ENCODE results near the gene KCNQ4.

KCNQ4 gene

GRCh38 chr1:40783001-40783905 is at the start of gene KCNQ4:
Gene KCNQ4, plus strand, starts transcription at chr1:40783787. Its CDS starts 307 bp downstream, at chr1:40784094.
- peak; percentile 38 for ATAC-seq

GRCh38 chr1:40734882-40735628 is 48.5 kb upstream of the KCNQ4 start:
- no peak for ATAC-seq
- H3K4me3 Mint-ChIP-seq: no peak overlapping the region
- peaks cover 22% of the 10 kb centered on the region for H3K36me3 Mint-ChIP-seq
- no peak overlapping the region for H3K27ac Mint-ChIP-seq
- H3K4me1 Mint-ChIP-seq: peaks cover 33% of the 10 kb centered on the region
- H3K9me3 Mint-ChIP-seq: no peaks in the 10 kb centered on the region
- no peak for DNase-seq (ENCODE audit: low spot score in 2 of 2)

More at GRCh38 chr1:40783001-40783905, at the start of gene KCNQ4:
- Mint-ChIP-seq H3K4me3 (peak within 1 kb of the TSS; percentile 63), H3K36me3 (no peaks in the 10 kb centered on the region), H3K4me1 (peaks cover 15% of the 10 kb centered on the region), H3K27ac (no peak within 1 kb of the TSS), H3K9me3 (no peaks in the 10 kb centered on the region)
- DNase-seq (ENCODE audit: low spot score in 2 of 2): no peak

- Mint-ChIP-seq H3K4me3 (no peak overlapping the region), H3K9me3 (no peaks in the 10 kb centered on the region), H3K27ac (no peak overlapping the region), H3K4me1 (peaks cover 32% of the 10 kb centered on the region), H3K36me3 (peaks cover 33% of the 10 kb centered on the region)
- DNase-seq (ENCODE audit: low spot score in 2 of 2): no peak
- ATAC-seq: no peak
Observed at GRCh38 chr1:40736085-40736531, 47.5 kb upstream of the KCNQ4 start.

- ATAC-seq: no peak
- no peak overlapping the region for H3K27ac Mint-ChIP-seq
- H3K36me3 Mint-ChIP-seq: peaks cover 60% of the 10 kb centered on the region
- DNase-seq (ENCODE audit: low spot score in 2 of 2): no peak
- H3K9me3 Mint-ChIP-seq: no peaks in the 10 kb centered on the region
- peaks cover 29% of the 10 kb centered on the region for H3K4me1 Mint-ChIP-seq
- H3K4me3 Mint-ChIP-seq: no peak overlapping the region
Observed at GRCh38 chr1:40738831-40739230, 44.8 kb upstream of the KCNQ4 start.

GRCh38 chr1:40739455-40740008 is 44.1 kb upstream of the KCNQ4 start:
- Mint-ChIP-seq H3K4me3 (no peak overlapping the region), H3K27ac (no peak overlapping the region), H3K9me3 (no peaks in the 10 kb centered on the region), H3K4me1 (peaks cover 29% of the 10 kb centered on the region), H3K36me3 (peaks cover 61% of the 10 kb centered on the region)
- no peak for ATAC-seq
- no peak for DNase-seq (ENCODE audit: low spot score in 2 of 2)

- no peak overlapping the region for H3K4me3 Mint-ChIP-seq
- ATAC-seq (no peak), DNase-seq (ENCODE audit: low spot score in 2 of 2) (no peak)
- no peaks in the 10 kb centered on the region for H3K9me3 Mint-ChIP-seq
- peak overlapping the region; percentile 20 for H3K27ac Mint-ChIP-seq
- peaks cover 31% of the 10 kb centered on the region for H3K4me1 Mint-ChIP-seq
- peaks cover 61% of the 10 kb centered on the region for H3K36me3 Mint-ChIP-seq
Observed at GRCh38 chr1:40740039-40740996, 43.3 kb upstream of the KCNQ4 start.

GRCh38 chr1:40740997-40741736 is 42.4 kb upstream of the KCNQ4 start:
- peak overlapping the region; percentile 20 for H3K27ac Mint-ChIP-seq
- H3K4me1 Mint-ChIP-seq: peaks cover 39% of the 10 kb centered on the region
- ATAC-seq (peak; percentile 70), DNase-seq (ENCODE audit: low spot score in 2 of 2) (no peak)
- peaks cover 67% of the 10 kb centered on the region for H3K36me3 Mint-ChIP-seq
- H3K4me3 Mint-ChIP-seq: no peak overlapping the region
- H3K9me3 Mint-ChIP-seq: no peaks in the 10 kb centered on the region

- H3K4me1 Mint-ChIP-seq: peaks cover 48% of the 10 kb centered on the region
- no peak overlapping the region for H3K4me3 Mint-ChIP-seq
- ATAC-seq (peak; percentile 72), DNase-seq (ENCODE audit: low spot score in 2 of 2) (no peak)
- no peaks in the 10 kb centered on the region for H3K9me3 Mint-ChIP-seq
- peaks cover 75% of the 10 kb centered on the region for H3K36me3 Mint-ChIP-seq
- H3K27ac Mint-ChIP-seq: peak overlapping the region; percentile 77
Observed at GRCh38 chr1:40742363-40743061, 41.1 kb upstream of the KCNQ4 start.

- DNase-seq (ENCODE audit: low spot score in 2 of 2) (no peak), ATAC-seq (no peak)
- Mint-ChIP-seq H3K27ac (peak overlapping the region; percentile 77), H3K9me3 (no peaks in the 10 kb centered on the region), H3K4me1 (peaks cover 48% of the 10 kb centered on the region), H3K4me3 (no peak overlapping the region), H3K36me3 (peaks cover 83% of the 10 kb centered on the region)
Observed at GRCh38 chr1:40743452-40743851, 40.1 kb upstream of the KCNQ4 start.

GRCh38 chr1:40743860-40744259 is 39.7 kb upstream of the KCNQ4 start:
- Mint-ChIP-seq H3K36me3 (peaks cover 83% of the 10 kb centered on the region), H3K4me1 (peaks cover 48% of the 10 kb centered on the region), H3K9me3 (no peaks in the 10 kb centered on the region), H3K27ac (peak overlapping the region; percentile 77), H3K4me3 (no peak overlapping the region)
- DNase-seq (ENCODE audit: low spot score in 2 of 2) (no peak), ATAC-seq (no peak)

GRCh38 chr1:40745176-40745575 is 38.4 kb upstream of the KCNQ4 start:
- Mint-ChIP-seq H3K4me1 (peaks cover 42% of the 10 kb centered on the region), H3K9me3 (no peaks in the 10 kb centered on the region), H3K36me3 (peaks cover 84% of the 10 kb centered on the region), H3K27ac (peak overlapping the region; percentile 86), H3K4me3 (no peak overlapping the region)
- ATAC-seq: no peak
- DNase-seq (ENCODE audit: low spot score in 2 of 2): no peak

- no peak for DNase-seq (ENCODE audit: low spot score in 2 of 2)
- no peak overlapping the region for H3K4me3 Mint-ChIP-seq
- H3K9me3 Mint-ChIP-seq: no peaks in the 10 kb centered on the region
- peaks cover 32% of the 10 kb centered on the region for H3K4me1 Mint-ChIP-seq
- H3K36me3 Mint-ChIP-seq: peaks cover 81% of the 10 kb centered on the region
- H3K27ac Mint-ChIP-seq: peak overlapping the region; percentile 86
- no peak for ATAC-seq
Observed at GRCh38 chr1:40746344-40747090, 37.1 kb upstream of the KCNQ4 start.
